ENCODE data around the gene WDR27. TPM values are rescaled to one million over a fixed set of nuclear protein-coding genes. Genes with fewer than 3 reads are reported as not detected.

Gene WDR27
- 10 to 100 TPM; 19.6 to 59.1 TPM for total RNA-seq

GRCh38 chr6:169701954-169702839 lies at the start of gene WDR27, which contains the start of gene C6orf120:
Gene WDR27, minus strand, starts transcription at chr6:169702029. Its CDS starts 13,024 bp downstream, at chr6:169689005.
Gene C6orf120, plus strand, starts transcription at chr6:169702126. Its CDS starts 334 bp downstream, at chr6:169702460.
- Mint-ChIP-seq H3K27me3 (no peaks in the 10 kb centered on the region), H3K27ac (peak within 1 kb of the TSS; percentile 89 to 92), H3K9me3 (no peaks in the 10 kb centered on the region), H3K4me3 (peak within 1 kb of the TSS; percentile 94), H3K4me1 (ENCODE audit: low read depth in 2 of 2) (peaks cover 37 to 49% of the 10 kb centered on the region in 2 donors), H3K36me3 (no peaks in the 10 kb centered on the region)
- ATAC-seq (peak; percentile 97), DNase-seq (ENCODE audit: low spot score) (peak; percentile 99)

- no peak for ATAC-seq
- H3K4me3 Mint-ChIP-seq = no peak overlapping the region
- H3K4me1 Mint-ChIP-seq (ENCODE audit: low read depth in 2 of 2) = peaks cover 12 to 17% of the 10 kb centered on the region in 2 donors
Observed at GRCh38 chr6:169746556-169746955, 44.7 kb upstream of the WDR27 start.

GRCh38 chr6:169745405-169745804 lies 43.6 kb upstream of the WDR27 start:
- Mint-ChIP-seq H3K4me3 (no peak overlapping the region), H3K36me3 (peaks cover 6% of the 10 kb centered on the region)

More at GRCh38 chr6:169746556-169746955, 44.7 kb upstream of the WDR27 start:
- H3K36me3 Mint-ChIP-seq = peaks cover 14% of the 10 kb centered on the region
- DNase-seq (ENCODE audit: low spot score) = no peak
- H3K27me3 Mint-ChIP-seq = no peaks in the 10 kb centered on the region
- no peaks in the 10 kb centered on the region for H3K9me3 Mint-ChIP-seq
- no peak overlapping the region for H3K27ac Mint-ChIP-seq

GRCh38 chr6:169741344-169741743 lies 39.5 kb upstream of the WDR27 start:
- Mint-ChIP-seq H3K27me3 (peaks cover 11% of the 10 kb centered on the region in 2 donors), H3K36me3 (peaks cover 3% of the 10 kb centered on the region), H3K4me3 (no peak overlapping the region), H3K9me3 (no peaks in the 10 kb centered on the region), H3K27ac (no peak overlapping the region), H3K4me1 (ENCODE audit: low read depth in 2 of 2) (no peaks in the 10 kb centered on the region)
- DNase-seq (ENCODE audit: low spot score) (no peak), ATAC-seq (no peak)

More at GRCh38 chr6:169745405-169745804, 43.6 kb upstream of the WDR27 start:
- Mint-ChIP-seq H3K27ac (no peak overlapping the region), H3K27me3 (no peaks in the 10 kb centered on the region), H3K9me3 (no peaks in the 10 kb centered on the region), H3K4me1 (ENCODE audit: low read depth in 2 of 2) (peaks cover 5 to 8% of the 10 kb centered on the region in 2 donors)
- no peak for DNase-seq (ENCODE audit: low spot score)
- ATAC-seq = no peak

GRCh38 chr6:169738976-169739529 lies 37.2 kb upstream of the WDR27 start:
- H3K9me3 Mint-ChIP-seq = no peaks in the 10 kb centered on the region
- no peak overlapping the region for H3K27ac Mint-ChIP-seq
- no peak overlapping the region for H3K4me3 Mint-ChIP-seq
- peaks cover 31 to 34% of the 10 kb centered on the region in 2 donors for H3K27me3 Mint-ChIP-seq
- H3K36me3 Mint-ChIP-seq = peaks cover 4% of the 10 kb centered on the region
- H3K4me1 Mint-ChIP-seq (ENCODE audit: low read depth in 2 of 2) = no peaks in the 10 kb centered on the region
- DNase-seq (ENCODE audit: low spot score) (no peak), ATAC-seq (no peak)

GRCh38 chr6:169738204-169738975 lies 36.6 kb upstream of the WDR27 start:
- Mint-ChIP-seq H3K36me3 (peaks cover 4% of the 10 kb centered on the region), H3K4me1 (ENCODE audit: low read depth in 2 of 2) (no peaks in the 10 kb centered on the region), H3K4me3 (no peak overlapping the region), H3K27ac (no peak overlapping the region), H3K9me3 (no peaks in the 10 kb centered on the region), H3K27me3 (peaks cover 33 to 35% of the 10 kb centered on the region in 2 donors)
- DNase-seq (ENCODE audit: low spot score) (no peak), ATAC-seq (no peak)

GRCh38 chr6:169729961-169730360 lies 28.1 kb upstream of the WDR27 start:
- H3K9me3 Mint-ChIP-seq = no peaks in the 10 kb centered on the region
- H3K27me3 Mint-ChIP-seq = peaks cover 17 to 19% of the 10 kb centered on the region in 2 donors
- H3K27ac Mint-ChIP-seq = no peak overlapping the region
- no peak overlapping the region for H3K4me3 Mint-ChIP-seq
- no peak for DNase-seq (ENCODE audit: low spot score)
- peaks cover 0 to 11% of the 10 kb centered on the region in 2 donors for H3K4me1 Mint-ChIP-seq (ENCODE audit: low read depth in 2 of 2)
- ATAC-seq = no peak
- H3K36me3 Mint-ChIP-seq = no peaks in the 10 kb centered on the region

GRCh38 chr6:169726963-169727362 lies 25.1 kb upstream of the WDR27 start:
- H3K27me3 Mint-ChIP-seq = peaks cover 4 to 7% of the 10 kb centered on the region in 2 donors
- no peaks in the 10 kb centered on the region for H3K9me3 Mint-ChIP-seq
- no peak for DNase-seq (ENCODE audit: low spot score)
- no peak overlapping the region for H3K4me3 Mint-ChIP-seq
- H3K4me1 Mint-ChIP-seq (ENCODE audit: low read depth in 2 of 2) = peaks cover 9 to 23% of the 10 kb centered on the region in 2 donors
- no peak for ATAC-seq
- H3K36me3 Mint-ChIP-seq = no peaks in the 10 kb centered on the region
- no peak overlapping the region for H3K27ac Mint-ChIP-seq

GRCh38 chr6:169726049-169726400 lies 24.2 kb upstream of the WDR27 start:
- Mint-ChIP-seq H3K4me1 (ENCODE audit: low read depth in 2 of 2) (peaks cover 11 to 31% of the 10 kb centered on the region in 2 donors), H3K27me3 (peaks cover 3 to 6% of the 10 kb centered on the region in 2 donors), H3K36me3 (no peaks in the 10 kb centered on the region), H3K9me3 (no peaks in the 10 kb centered on the region), H3K27ac (peak overlapping the region; percentile 23 to 45), H3K4me3 (peak overlapping the region; percentile 66)
- DNase-seq (ENCODE audit: low spot score) (no peak), ATAC-seq (no peak)

GRCh38 chr6:169725125-169726048 lies 23.6 kb upstream of the WDR27 start:
- peak overlapping the region; percentile 23 to 45 for H3K27ac Mint-ChIP-seq
- H3K9me3 Mint-ChIP-seq = no peaks in the 10 kb centered on the region
- ATAC-seq = no peak

GRCh38 chr6:169724494-169725124 lies 22.8 kb upstream of the WDR27 start, which contains the start of gene PHF10:
Gene PHF10, minus strand, starts transcription at chr6:169724500. Its CDS starts 569 bp downstream, at chr6:169723931.
- Mint-ChIP-seq H3K36me3 (peaks cover 4% of the 10 kb centered on the region), H3K27me3 (no peaks in the 10 kb centered on the region), H3K9me3 (no peaks in the 10 kb centered on the region), H3K4me1 (ENCODE audit: low read depth in 2 of 2) (peaks cover 14 to 37% of the 10 kb centered on the region in 2 donors), H3K4me3 (peak within 1 kb of the TSS; percentile 94), H3K27ac (peak within 1 kb of the TSS; percentile 78 to 90)
- ATAC-seq (peak; percentile 80), DNase-seq (ENCODE audit: low spot score) (peak; percentile 74)

More at GRCh38 chr6:169725125-169726048, 23.6 kb upstream of the WDR27 start:
- H3K27me3 Mint-ChIP-seq = no peaks in the 10 kb centered on the region
- peaks cover 1% of the 10 kb centered on the region for H3K36me3 Mint-ChIP-seq
- peaks cover 13 to 34% of the 10 kb centered on the region in 2 donors for H3K4me1 Mint-ChIP-seq (ENCODE audit: low read depth in 2 of 2)
- peak overlapping the region; percentile 66 for H3K4me3 Mint-ChIP-seq
- no peak for DNase-seq (ENCODE audit: low spot score)

GRCh38 chr6:169723991-169724493 lies 22.2 kb upstream of the WDR27 start:
- DNase-seq (ENCODE audit: low spot score) (peak; percentile 62), ATAC-seq (peak; percentile 72 to 85)
- Mint-ChIP-seq H3K9me3 (no peaks in the 10 kb centered on the region), H3K27ac (no peak overlapping the region), H3K4me3 (no peak overlapping the region), H3K27me3 (no peaks in the 10 kb centered on the region), H3K36me3 (peaks cover 4% of the 10 kb centered on the region), H3K4me1 (ENCODE audit: low read depth in 2 of 2) (peaks cover 14 to 42% of the 10 kb centered on the region in 2 donors)

All from natural killer cell treated with Interleukin-12 subunit alpha and Interleukin-12 subunit beta and Interleukin-15 and Interleukin-18, amount 100 ng/mL, for 72 hours (primary cell).